Esophagus squamous epithelium (tissue), 4 donors: ENCODE data around the gene AATK.

ENCODE experiments used
- POLR2A ChIP-seq, 4 donors: fragments of 450-650 bp; IDR thresholded peaks; one replicate each; pipeline ENCODE4 v1.6.1; 2017; ENCODE audit warnings: antibody characterized with exemption in 4 of 4, mild to moderate bottlenecking in 4 of 4, moderate library complexity in 3 of 4
- TF ChIP-seq, protein P1 (sequence below), 6 experiments: fragments of 450-650 bp in 4 of 6; fragments of 200-600 bp in 2 of 6; sonication (generic) in 2 of 6; IDR thresholded peaks; one replicate each; pipeline ENCODE4 v1.5.1; 2016 to 2019; ENCODE audit warnings: antibody characterized with exemption in 6 of 6, mild to moderate bottlenecking in 4 of 6, moderate library complexity in 4 of 6

DNA sequence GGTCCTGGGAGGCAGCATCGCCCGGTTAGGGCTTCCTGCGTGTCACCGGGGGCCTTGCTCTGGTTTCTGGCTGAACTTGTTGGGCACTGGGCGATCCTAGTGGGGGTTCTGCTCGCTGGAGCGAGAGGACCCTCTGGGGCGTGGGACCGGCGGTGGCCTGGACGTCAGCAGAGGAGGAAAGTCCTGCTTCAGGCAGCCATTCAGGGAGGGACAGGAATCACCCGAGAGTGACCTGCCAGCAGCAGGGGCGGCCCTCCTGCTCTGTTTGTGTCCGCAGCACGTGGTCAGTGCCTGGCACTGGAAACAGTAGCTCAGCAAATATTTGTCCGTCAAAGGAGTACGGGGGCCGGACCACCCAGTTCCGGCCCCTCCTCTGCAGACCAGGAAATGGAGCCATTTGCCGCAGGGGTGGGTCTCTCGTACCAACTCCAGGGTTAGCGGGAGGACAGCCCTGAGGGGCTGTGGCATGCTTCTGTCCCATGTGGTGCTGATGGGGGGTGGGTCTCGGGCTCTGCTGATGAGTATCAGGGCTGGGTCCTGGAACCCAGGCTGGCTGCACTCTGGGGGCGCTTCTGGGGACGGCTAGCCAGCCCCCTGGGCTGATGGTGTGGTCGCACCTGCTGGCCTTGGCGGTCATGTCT is 82.8 kb downstream of the AATK start:
- no peak for TF ChIP-seq POLR2A (IDR thresholded peaks at IDR 0.05)
- TF ChIP-seq, protein P1, sequence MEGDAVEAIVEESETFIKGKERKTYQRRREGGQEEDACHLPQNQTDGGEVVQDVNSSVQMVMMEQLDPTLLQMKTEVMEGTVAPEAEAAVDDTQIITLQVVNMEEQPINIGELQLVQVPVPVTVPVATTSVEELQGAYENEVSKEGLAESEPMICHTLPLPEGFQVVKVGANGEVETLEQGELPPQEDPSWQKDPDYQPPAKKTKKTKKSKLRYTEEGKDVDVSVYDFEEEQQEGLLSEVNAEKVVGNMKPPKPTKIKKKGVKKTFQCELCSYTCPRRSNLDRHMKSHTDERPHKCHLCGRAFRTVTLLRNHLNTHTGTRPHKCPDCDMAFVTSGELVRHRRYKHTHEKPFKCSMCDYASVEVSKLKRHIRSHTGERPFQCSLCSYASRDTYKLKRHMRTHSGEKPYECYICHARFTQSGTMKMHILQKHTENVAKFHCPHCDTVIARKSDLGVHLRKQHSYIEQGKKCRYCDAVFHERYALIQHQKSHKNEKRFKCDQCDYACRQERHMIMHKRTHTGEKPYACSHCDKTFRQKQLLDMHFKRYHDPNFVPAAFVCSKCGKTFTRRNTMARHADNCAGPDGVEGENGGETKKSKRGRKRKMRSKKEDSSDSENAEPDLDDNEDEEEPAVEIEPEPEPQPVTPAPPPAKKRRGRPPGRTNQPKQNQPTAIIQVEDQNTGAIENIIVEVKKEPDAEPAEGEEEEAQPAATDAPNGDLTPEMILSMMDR (IDR thresholded peaks at IDR 0.05) = no peak
